ENCODE measurements around the gene TP53INP2. TPM values are rescaled to one million over a fixed set of nuclear protein-coding genes. Genes with fewer than 3 reads are reported as not detected.

TP53INP2 gene
- total and polyA plus RNA-seq, 2 of the 13 experiments (the other 11 are each of a cell fraction or from before 2014, with no cell fraction given), result 5.2 to 18.8 TPM

DNA sequence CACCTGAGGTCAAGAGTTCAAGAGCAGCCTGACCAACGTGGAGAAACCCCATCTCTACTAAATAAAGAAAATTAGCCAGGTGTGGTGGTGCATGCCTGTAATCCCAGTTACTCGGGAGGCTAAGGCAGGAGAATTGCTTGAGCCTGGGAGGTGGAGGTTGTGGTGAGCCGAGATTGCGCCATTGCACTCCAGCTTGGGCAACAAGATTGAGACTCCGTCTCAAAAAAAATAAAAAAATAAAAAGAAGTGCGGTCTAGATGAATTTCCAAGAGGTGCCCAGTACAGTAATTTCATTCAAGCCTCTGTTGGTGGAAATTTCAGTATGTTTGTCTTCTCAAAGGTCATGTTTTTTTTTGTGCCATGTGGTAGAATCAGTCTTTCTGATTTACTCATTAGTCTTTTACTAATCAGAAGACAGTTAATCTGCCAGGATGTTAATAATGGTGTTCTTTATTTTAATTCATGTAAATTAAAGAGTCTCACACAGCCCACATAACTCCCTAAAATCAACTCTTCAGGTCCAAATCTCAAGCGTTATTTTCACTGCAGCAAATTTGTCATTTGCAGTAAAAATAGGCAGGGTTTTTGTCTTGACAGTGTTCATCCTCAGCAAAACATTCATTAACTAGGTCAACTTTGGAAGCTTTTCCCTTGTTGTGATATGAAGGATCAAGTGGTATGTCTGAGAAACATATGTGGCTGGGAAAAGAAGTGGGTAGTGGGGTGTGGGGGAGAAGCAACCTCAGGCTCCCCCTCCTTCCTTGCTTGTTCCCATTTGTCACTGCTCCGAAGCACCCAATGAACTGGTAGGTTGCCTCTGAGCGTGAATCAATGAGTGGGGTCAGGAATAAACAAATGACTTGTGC, 13.3 kb downstream of the TP53INP2 start (continued):
- 0 out of 2 replicates have a peak, but pooled peaks have one; percentile 28 for TF ChIP-seq AHDC1 (CRISPR knock-in tag; IDR thresholded peaks at IDR 0.05; ENCODE audit: borderline replicate concordance)
- peak; percentile 93 for TF ChIP-seq ZNF362 (CRISPR knock-in tag; IDR thresholded peaks at IDR 0.05; ENCODE audit: borderline replicate concordance)
- TF ChIP-seq ZNF580 (CRISPR knock-in tag; IDR thresholded peaks at IDR 0.05; ENCODE audit: borderline replicate concordance, low read depth), result peak; percentile 66; the same call in 1 of the 2 replicates
- 0 out of 2 replicates have a peak, but pooled peaks have one; percentile 52 for TF ChIP-seq ZNF543 (CRISPR knock-in tag; IDR thresholded peaks at IDR 0.05)
- TF ChIP-seq SALL1 (CRISPR knock-in tag; IDR thresholded peaks at IDR 0.05), result peak; percentile 80
- TF ChIP-seq, protein P1, sequence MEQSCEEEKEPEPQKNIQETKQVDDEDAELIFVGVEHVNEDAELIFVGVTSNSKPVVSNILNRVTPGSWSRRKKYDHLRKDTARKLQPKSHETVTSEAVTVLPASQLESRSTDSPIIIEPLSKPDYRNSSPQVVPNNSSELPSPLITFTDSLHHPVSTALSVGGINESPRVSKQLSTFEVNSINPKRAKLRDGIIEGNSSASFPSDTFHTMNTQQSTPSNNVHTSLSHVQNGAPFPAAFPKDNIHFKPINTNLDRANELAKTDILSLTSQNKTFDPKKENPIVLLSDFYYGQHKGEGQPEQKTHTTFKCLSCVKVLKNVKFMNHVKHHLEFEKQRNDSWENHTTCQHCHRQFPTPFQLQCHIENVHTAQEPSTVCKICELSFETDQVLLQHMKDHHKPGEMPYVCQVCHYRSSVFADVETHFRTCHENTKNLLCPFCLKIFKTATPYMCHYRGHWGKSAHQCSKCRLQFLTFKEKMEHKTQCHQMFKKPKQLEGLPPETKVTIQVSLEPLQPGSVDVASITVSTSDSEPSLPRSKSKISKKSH (CRISPR knock-in tag; IDR thresholded peaks at IDR 0.05; ENCODE audit: borderline replicate concordance), result no peak
- no peak; the same call in 1 of the 2 replicates for TF ChIP-seq ZNF136 (CRISPR knock-in tag; IDR thresholded peaks at IDR 0.05; ENCODE audit: low read depth)
- peak; percentile 99 for TF ChIP-seq ZNF460 (CRISPR knock-in tag; IDR thresholded peaks at IDR 0.05; ENCODE audit: borderline replicate concordance)
- no peak for TF ChIP-seq ZNF281 (CRISPR knock-in tag; IDR thresholded peaks at IDR 0.05; ENCODE audit: borderline replicate concordance)
- TF ChIP-seq ZMYM3 (CRISPR knock-in tag; IDR thresholded peaks at IDR 0.05), result peak; percentile 99
- TF ChIP-seq MXD4 (CRISPR knock-in tag; IDR thresholded peaks at IDR 0.05), result no peak
- 0 out of 2 replicates have a peak, but pooled peaks have one; percentile 12 for TF ChIP-seq ERF (CRISPR knock-in tag; IDR thresholded peaks at IDR 0.05)
- peak; percentile 92 for TF ChIP-seq TEAD3 (CRISPR knock-in tag; optimal IDR thresholded peaks at IDR 0.05; ENCODE audit: borderline replicate concordance)
- TF ChIP-seq, protein P2, sequence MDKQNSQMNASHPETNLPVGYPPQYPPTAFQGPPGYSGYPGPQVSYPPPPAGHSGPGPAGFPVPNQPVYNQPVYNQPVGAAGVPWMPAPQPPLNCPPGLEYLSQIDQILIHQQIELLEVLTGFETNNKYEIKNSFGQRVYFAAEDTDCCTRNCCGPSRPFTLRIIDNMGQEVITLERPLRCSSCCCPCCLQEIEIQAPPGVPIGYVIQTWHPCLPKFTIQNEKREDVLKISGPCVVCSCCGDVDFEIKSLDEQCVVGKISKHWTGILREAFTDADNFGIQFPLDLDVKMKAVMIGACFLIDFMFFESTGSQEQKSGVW (CRISPR knock-in tag; IDR thresholded peaks at IDR 0.05; ENCODE audit: borderline replicate concordance), result no peak
- TF ChIP-seq ZC3H4 (CRISPR knock-in tag; IDR thresholded peaks at IDR 0.05; ENCODE audit: borderline replicate concordance), result no peak
